LNCaP clone FGC (cell line): Measurements from ENCODE around the gene FGD2.

Experiments
- DNase-seq: peaks from one replicate; pipeline ENCODE4 v3.0.0-alpha.2; 2011; ENCODE audit warnings: low read depth
- H3K4me3 ChIP-seq: 2 replicates; pipeline ENCODE4 v1.5.1; 2011; ENCODE audit warnings: mild to moderate bottlenecking, low read depth, low read length, control low read depth
- TF ChIP-seq, protein P1 (sequence below): IDR thresholded peaks from 2 replicates; pipeline ENCODE4 v1.5.1; 2012; ENCODE audit warnings: mild to moderate bottlenecking; ENCODE audit not compliant: control insufficient read depth, insufficient read depth; ENCODE audit errors: extremely low read depth

FGD2 gene

GRCh38 chr6:37016995-37017394, 11.5 kb downstream of the FGD2 start:
- DNase-seq = no peak
- no peak overlapping the region for H3K4me3 ChIP-seq
- TF ChIP-seq, protein P1, sequence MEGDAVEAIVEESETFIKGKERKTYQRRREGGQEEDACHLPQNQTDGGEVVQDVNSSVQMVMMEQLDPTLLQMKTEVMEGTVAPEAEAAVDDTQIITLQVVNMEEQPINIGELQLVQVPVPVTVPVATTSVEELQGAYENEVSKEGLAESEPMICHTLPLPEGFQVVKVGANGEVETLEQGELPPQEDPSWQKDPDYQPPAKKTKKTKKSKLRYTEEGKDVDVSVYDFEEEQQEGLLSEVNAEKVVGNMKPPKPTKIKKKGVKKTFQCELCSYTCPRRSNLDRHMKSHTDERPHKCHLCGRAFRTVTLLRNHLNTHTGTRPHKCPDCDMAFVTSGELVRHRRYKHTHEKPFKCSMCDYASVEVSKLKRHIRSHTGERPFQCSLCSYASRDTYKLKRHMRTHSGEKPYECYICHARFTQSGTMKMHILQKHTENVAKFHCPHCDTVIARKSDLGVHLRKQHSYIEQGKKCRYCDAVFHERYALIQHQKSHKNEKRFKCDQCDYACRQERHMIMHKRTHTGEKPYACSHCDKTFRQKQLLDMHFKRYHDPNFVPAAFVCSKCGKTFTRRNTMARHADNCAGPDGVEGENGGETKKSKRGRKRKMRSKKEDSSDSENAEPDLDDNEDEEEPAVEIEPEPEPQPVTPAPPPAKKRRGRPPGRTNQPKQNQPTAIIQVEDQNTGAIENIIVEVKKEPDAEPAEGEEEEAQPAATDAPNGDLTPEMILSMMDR = no peak

GRCh38 chr6:37017606-37018197, 12.2 kb downstream of the FGD2 start:
- DNase-seq = no peak
- TF ChIP-seq, protein P1 = no peak
- no peak overlapping the region for H3K4me3 ChIP-seq

DNA sequence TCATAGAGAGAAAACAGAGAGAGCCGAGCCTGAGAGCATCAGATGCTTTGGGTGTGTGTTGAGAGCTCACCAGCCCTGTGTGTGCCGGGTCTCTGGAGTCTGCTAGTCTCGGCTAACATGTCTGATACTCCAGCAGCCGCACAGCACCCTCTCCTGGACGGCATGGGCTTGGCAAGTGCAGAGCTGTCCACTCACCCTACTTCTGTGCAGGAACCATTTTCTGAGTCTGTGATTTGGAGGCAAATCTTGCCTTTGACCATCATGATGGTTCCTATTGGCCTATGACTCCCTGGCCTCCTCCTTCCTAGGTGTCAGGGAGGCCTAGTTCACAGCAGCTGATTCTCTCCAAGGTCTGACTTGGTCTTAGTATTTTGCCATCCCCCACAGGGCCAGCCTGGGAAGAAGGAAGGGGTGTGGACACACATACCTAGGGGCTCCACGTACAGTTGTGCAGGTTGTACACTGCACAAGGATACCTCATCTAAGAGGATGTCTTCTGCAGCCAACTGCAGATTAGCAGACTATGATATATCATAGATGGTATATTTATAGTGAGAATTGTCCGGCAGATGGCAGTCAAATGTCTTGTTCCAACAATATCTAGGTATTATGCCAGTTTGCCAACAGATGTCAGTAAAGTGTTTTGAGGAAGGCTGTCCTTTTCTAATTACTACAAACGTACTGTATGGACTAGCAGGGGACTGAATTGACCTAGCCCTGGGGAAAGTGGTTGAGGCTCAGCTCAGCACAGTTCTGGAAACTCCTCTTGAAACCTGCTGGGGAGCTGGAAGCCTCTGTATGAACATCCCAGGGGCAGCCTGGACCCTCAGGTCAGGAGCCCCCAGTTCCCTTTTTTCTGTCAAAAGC, 13.0 kb downstream of the FGD2 start:
- TF ChIP-seq, protein P1 = peak; percentile 93

GRCh38 chr6:37019065-37019450, 13.6 kb downstream of the FGD2 start:
- TF ChIP-seq, protein P1 = no peak
- DNase-seq = no peak
- no peak overlapping the region for H3K4me3 ChIP-seq

More for the DNA sequence above, 13.0 kb downstream of the FGD2 start:
- H3K4me3 ChIP-seq = no peak overlapping the region
- DNase-seq = peak; percentile 84

GRCh38 chr6:37020381-37020780, 14.9 kb downstream of the FGD2 start:
- no peak for DNase-seq

DNA sequence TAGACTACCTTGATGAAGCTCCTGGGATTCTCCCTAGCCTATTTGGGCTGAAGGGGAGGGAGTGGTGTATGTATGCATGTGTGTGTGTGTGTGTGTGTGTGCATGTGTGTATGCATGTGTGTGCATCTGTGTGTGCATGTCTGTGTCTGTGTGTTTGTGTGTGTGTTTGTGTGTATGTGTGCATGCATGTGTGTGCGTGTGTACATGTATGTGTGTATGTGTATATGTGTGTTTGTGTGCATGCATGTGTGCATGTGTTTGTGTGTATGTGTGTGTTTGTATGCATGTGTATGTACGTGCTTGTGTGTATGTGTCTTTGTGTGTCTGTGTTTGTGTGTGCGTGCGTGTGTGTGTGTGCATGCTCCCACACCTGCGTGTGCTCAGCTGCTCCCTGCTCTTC, 15.4 kb downstream of the FGD2 start:
- TF ChIP-seq, protein P1 = no peak
- no peak for DNase-seq
- H3K4me3 ChIP-seq = no peak overlapping the region

More at GRCh38 chr6:37020381-37020780, 14.9 kb downstream of the FGD2 start:
- no peak overlapping the region for H3K4me3 ChIP-seq
- TF ChIP-seq, protein P1 = no peak
